ENCODE results near the gene MT1H.

GRCh38 chr16:56651586-56651985, 18.0 kb upstream of the MT1H start, which contains the start of gene MT1B:
- TF ChIP-seq FOXK1 (CRISPR knock-in tag; IDR thresholded peaks at IDR 0.05; ENCODE audit: borderline replicate concordance) (no peak), SMAD3 (CRISPR knock-in tag; conservative IDR thresholded peaks at IDR 0.05) (no peak), RAD51 (IDR thresholded peaks at IDR 0.05; ENCODE audit: borderline replicate concordance, low read depth) (no peak), CBX5 (IDR thresholded peaks at IDR 0.05; ENCODE audit: borderline replicate concordance, low read depth) (no peak), PTTG1 (tag; IDR thresholded peaks at IDR 0.05; ENCODE audit: low read depth) (no peak), MYBL2 (IDR thresholded peaks at IDR 0.05; ENCODE audit: low read depth) (no peak), MYBL2 (CRISPR knock-in tag; IDR thresholded peaks at IDR 0.05; ENCODE audit: borderline replicate concordance) (no peak), ZNF232 (CRISPR knock-in tag; IDR thresholded peaks at IDR 0.05) (no peak), ZNF24 (IDR thresholded peaks at IDR 0.05) (no peak), ZBTB33 (CRISPR knock-in tag; IDR thresholded peaks at IDR 0.05) (no peak), BDP1 (IDR thresholded peaks at IDR 0.05; ENCODE audit: insufficient read depth, insufficient read length) (no peak), E2F5 (CRISPR knock-in tag; IDR thresholded peaks at IDR 0.05) (no peak)
- TF ChIP-seq, protein P1, sequence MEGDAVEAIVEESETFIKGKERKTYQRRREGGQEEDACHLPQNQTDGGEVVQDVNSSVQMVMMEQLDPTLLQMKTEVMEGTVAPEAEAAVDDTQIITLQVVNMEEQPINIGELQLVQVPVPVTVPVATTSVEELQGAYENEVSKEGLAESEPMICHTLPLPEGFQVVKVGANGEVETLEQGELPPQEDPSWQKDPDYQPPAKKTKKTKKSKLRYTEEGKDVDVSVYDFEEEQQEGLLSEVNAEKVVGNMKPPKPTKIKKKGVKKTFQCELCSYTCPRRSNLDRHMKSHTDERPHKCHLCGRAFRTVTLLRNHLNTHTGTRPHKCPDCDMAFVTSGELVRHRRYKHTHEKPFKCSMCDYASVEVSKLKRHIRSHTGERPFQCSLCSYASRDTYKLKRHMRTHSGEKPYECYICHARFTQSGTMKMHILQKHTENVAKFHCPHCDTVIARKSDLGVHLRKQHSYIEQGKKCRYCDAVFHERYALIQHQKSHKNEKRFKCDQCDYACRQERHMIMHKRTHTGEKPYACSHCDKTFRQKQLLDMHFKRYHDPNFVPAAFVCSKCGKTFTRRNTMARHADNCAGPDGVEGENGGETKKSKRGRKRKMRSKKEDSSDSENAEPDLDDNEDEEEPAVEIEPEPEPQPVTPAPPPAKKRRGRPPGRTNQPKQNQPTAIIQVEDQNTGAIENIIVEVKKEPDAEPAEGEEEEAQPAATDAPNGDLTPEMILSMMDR (IDR thresholded peaks at IDR 0.05 in 2 of 3, conservative IDR thresholded peaks at IDR 0.05 in 1 of 3; ENCODE audit: insufficient read depth in 2 of 3, low read depth in 1 of 3, low read length in 3 of 3), result no peak
- TF ChIP-seq, protein P2, sequence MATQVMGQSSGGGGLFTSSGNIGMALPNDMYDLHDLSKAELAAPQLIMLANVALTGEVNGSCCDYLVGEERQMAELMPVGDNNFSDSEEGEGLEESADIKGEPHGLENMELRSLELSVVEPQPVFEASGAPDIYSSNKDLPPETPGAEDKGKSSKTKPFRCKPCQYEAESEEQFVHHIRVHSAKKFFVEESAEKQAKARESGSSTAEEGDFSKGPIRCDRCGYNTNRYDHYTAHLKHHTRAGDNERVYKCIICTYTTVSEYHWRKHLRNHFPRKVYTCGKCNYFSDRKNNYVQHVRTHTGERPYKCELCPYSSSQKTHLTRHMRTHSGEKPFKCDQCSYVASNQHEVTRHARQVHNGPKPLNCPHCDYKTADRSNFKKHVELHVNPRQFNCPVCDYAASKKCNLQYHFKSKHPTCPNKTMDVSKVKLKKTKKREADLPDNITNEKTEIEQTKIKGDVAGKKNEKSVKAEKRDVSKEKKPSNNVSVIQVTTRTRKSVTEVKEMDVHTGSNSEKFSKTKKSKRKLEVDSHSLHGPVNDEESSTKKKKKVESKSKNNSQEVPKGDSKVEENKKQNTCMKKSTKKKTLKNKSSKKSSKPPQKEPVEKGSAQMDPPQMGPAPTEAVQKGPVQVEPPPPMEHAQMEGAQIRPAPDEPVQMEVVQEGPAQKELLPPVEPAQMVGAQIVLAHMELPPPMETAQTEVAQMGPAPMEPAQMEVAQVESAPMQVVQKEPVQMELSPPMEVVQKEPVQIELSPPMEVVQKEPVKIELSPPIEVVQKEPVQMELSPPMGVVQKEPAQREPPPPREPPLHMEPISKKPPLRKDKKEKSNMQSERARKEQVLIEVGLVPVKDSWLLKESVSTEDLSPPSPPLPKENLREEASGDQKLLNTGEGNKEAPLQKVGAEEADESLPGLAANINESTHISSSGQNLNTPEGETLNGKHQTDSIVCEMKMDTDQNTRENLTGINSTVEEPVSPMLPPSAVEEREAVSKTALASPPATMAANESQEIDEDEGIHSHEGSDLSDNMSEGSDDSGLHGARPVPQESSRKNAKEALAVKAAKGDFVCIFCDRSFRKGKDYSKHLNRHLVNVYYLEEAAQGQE (IDR thresholded peaks at IDR 0.05; ENCODE audit: borderline replicate concordance), result no peak
- TF ChIP-seq, protein P2 (CRISPR knock-in tag; IDR thresholded peaks at IDR 0.05; ENCODE audit: low read depth), result no peak

All from K562 (cell line).